ENCODE data around the gene VAPA. TPM values are rescaled to one million over a fixed set of nuclear protein-coding genes. Genes with fewer than 3 reads are reported as not detected.

The VAPA gene
- total RNA-seq, 1 donor from 2014 or later = 182 TPM

- intact Hi-C loops (cut with micrococcal nuclease) = no loop called here
Measured at GRCh38 chr18:10003866-10004265, 90.0 kb downstream of the VAPA start.

GRCh38 chr18:10006311-10006893 lies 92.6 kb downstream of the VAPA start:
- Mint-ChIP-seq H3K27me3 (peaks cover 4% of the 10 kb centered on the region), H3K9me3 (peaks cover 3% of the 10 kb centered on the region), H3K4me3 (no peak overlapping the region), H3K4me1 (no peaks in the 10 kb centered on the region), H3K27ac (no peak overlapping the region), H3K36me3 (ENCODE audit: low read depth) (no peaks in the 10 kb centered on the region)
- DNase-seq = no peak
- intact Hi-C loops (cut with micrococcal nuclease) = no loop called here

More at GRCh38 chr18:10003866-10004265, 90.0 kb downstream of the VAPA start:
- DNase-seq = no peak
- H3K27me3 Mint-ChIP-seq = peaks cover 8% of the 10 kb centered on the region
- H3K9me3 Mint-ChIP-seq = peaks cover 3% of the 10 kb centered on the region
- H3K4me1 Mint-ChIP-seq = no peaks in the 10 kb centered on the region
- H3K4me3 Mint-ChIP-seq = no peak overlapping the region
- no peaks in the 10 kb centered on the region for H3K36me3 Mint-ChIP-seq (ENCODE audit: low read depth)
- no peak overlapping the region for H3K27ac Mint-ChIP-seq

DNA sequence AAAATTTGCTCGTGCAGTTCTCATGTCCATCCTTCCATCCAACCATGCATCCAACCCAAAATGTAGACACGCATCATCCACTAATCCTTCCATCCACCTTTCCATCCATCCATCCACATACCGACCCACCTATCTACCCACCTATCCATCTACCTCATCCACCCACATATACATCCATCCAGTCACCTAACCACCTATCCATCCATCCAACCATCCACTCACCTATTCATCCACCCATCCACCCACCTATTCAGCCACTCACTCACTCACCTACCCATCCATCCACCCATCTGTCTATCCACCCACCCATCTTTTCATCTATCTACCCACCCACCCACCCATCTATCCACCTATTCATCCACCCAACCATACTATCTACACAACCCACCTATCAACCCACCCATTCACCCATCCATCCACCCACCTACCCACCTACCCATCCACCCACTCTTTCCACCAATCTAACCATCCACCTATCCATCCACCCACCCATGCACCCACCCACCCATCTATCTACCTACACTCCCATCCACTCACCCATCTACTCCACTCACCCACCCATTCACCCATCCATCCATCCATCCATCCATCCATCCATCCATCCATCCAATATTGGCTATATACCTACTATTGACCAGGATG lies 94.3 kb downstream of the VAPA start:
- no peak for DNase-seq
- H3K4me3 Mint-ChIP-seq = no peak overlapping the region
- no peak overlapping the region for H3K27ac Mint-ChIP-seq
- H3K36me3 Mint-ChIP-seq (ENCODE audit: low read depth) = no peaks in the 10 kb centered on the region
- peaks cover 2% of the 10 kb centered on the region for H3K27me3 Mint-ChIP-seq
- no peaks in the 10 kb centered on the region for H3K4me1 Mint-ChIP-seq
- intact Hi-C loops (cut with micrococcal nuclease) = no loop called here
- peaks cover 3% of the 10 kb centered on the region for H3K9me3 Mint-ChIP-seq

Other genes starting within 250 kb of the VAPA start
- gene RAB31, start 205.7 kb upstream of the VAPA start, total RNA-seq = 0.66 TPM in 1 of 2 replicates, not detected in the other
- gene TXNDC2, start 28.0 kb upstream of the VAPA start, total RNA-seq = not detected in 2 replicates